Brain microvascular endothelial cell (primary cell): Measurements from ENCODE around the gene BAG3.

Experiments
- DNase-seq: peaks from one replicate; pipeline ENCODE4 v3.0.0-alpha.2; 2020
- H3K27ac ChIP-seq: fragments of 250-450 bp; sonication (Bioruptor Pico); 2 replicates; pipeline ENCODE4 v1.5.1; 2020; ENCODE audit warnings: mild to moderate bottlenecking, moderate library complexity
- H3K27me3 ChIP-seq: fragments of 250-450 bp; sonication (Bioruptor Pico); replicated peaks from 2 replicates; pipeline ENCODE4 v1.5.1; 2020; ENCODE audit warnings: mild to moderate bottlenecking
- H3K36me3 ChIP-seq: fragments of 250-450 bp; sonication (Bioruptor Pico); replicated peaks from 2 replicates; pipeline ENCODE4 v1.5.1; 2020; ENCODE audit warnings: mild to moderate bottlenecking
- H3K4me3 ChIP-seq: 2 replicates; pipeline ENCODE4 v1.5.1; 2011; ENCODE audit warnings: low read depth, mild to moderate bottlenecking, control low read depth, low read length, moderate library complexity
- in situ Hi-C: cut with HindIII; loops from 2 replicates; pipeline ENCODE4 v1.10.0; 2017; ENCODE audit warnings: low sequenced_read_pairs, low pct_ligation_motif_present
- TF ChIP-seq, protein P1 (sequence below): IDR thresholded peaks from 2 replicates; pipeline ENCODE4 v1.5.1; 2011; ENCODE audit warnings: low read depth, mild to moderate bottlenecking, moderate library complexity, low read length, control low read depth, inconsistent platforms; ENCODE audit errors: missing control alignments

BAG3 gene

DNA sequence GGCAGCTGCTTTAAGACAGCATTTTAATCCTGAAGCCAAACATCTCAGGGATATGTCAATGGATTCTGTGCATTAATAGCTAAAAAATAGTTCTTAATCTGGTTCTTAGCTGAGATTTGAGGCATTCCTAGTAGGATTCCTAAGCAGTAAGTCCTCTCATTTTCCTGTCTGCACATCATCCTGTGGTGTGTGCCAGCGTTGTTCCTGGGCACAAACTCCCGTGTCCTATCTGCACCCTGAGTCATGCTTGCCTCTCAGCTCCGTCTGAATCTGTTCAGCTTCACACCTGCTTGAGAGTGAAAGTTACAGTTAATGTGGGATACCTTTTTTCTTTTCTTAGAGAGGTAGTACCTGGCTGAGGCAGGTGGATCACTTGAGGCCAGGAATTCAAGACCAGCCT, 19.5 kb downstream of the BAG3 start:
- H3K27me3 ChIP-seq, result no peaks in the 10 kb centered on the region
- in situ Hi-C loops, result no loop called here
- H3K4me3 ChIP-seq, result no peak overlapping the region
- no peak for DNase-seq
- no peak overlapping the region for H3K27ac ChIP-seq
- peaks cover 58% of the 10 kb centered on the region for H3K36me3 ChIP-seq
- TF ChIP-seq, protein P1, sequence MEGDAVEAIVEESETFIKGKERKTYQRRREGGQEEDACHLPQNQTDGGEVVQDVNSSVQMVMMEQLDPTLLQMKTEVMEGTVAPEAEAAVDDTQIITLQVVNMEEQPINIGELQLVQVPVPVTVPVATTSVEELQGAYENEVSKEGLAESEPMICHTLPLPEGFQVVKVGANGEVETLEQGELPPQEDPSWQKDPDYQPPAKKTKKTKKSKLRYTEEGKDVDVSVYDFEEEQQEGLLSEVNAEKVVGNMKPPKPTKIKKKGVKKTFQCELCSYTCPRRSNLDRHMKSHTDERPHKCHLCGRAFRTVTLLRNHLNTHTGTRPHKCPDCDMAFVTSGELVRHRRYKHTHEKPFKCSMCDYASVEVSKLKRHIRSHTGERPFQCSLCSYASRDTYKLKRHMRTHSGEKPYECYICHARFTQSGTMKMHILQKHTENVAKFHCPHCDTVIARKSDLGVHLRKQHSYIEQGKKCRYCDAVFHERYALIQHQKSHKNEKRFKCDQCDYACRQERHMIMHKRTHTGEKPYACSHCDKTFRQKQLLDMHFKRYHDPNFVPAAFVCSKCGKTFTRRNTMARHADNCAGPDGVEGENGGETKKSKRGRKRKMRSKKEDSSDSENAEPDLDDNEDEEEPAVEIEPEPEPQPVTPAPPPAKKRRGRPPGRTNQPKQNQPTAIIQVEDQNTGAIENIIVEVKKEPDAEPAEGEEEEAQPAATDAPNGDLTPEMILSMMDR, result no peak

DNA sequence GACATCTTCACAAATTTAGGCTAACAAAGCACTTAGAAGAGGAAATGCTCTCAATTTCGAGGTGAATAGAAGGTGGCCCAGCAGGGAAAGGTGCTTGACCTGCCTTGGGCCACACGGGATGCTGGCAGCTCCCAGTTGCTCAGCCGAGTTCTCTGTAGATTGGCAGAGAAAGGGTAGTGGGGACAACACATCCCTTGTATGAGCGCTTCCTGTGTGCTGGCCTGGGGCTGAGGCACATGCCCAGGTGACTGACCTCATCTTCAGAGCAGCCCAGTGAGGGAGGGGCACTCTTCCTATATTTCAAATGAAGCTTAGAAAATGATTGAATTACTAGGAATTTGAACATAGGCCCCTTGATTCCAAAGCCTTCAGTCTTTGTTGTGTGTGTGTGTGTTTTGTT, 20.2 kb downstream of the BAG3 start:
- in situ Hi-C loops, result no loop called here
- Histone ChIP-seq H3K4me3 (no peak overlapping the region), H3K27me3 (no peaks in the 10 kb centered on the region), H3K36me3 (peaks cover 63% of the 10 kb centered on the region), H3K27ac (no peak overlapping the region)
- no peak for DNase-seq
- TF ChIP-seq, protein P1, result no peak

DNA sequence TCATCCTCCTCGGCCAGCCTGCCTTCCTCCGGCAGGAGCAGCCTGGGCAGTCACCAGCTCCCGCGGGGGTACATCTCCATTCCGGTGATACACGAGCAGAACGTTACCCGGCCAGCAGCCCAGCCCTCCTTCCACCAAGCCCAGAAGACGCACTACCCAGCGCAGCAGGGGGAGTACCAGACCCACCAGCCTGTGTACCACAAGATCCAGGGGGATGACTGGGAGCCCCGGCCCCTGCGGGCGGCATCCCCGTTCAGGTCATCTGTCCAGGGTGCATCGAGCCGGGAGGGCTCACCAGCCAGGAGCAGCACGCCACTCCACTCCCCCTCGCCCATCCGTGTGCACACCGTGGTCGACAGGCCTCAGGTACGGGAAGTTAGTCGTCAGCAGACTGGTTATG, 21.1 kb downstream of the BAG3 start:
- DNase-seq, result no peak
- Histone ChIP-seq H3K27ac (no peak overlapping the region), H3K4me3 (no peak overlapping the region), H3K36me3 (peaks cover 72% of the 10 kb centered on the region), H3K27me3 (no peaks in the 10 kb centered on the region)
- TF ChIP-seq, protein P1, result no peak
- in situ Hi-C loops, result no loop called here

DNA sequence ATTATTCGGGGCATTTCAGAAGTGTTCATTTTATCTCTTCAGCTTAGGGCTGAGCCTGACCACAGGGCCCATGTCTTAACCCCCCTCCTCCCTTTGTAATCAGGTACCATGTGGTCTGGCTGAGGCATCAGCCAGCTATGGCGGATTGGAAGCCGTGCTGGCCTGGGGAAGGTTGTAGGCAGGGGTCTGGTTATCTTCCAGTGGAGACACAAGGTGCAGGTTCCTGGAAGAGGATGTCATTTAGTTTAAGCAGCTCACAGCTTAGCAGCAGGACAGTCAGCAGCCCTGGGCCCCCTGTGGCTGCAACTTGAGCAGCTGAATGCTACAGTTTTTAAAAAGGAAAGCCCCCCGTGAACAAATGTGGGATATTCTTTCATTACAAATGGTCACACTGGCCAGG, 22.1 kb downstream of the BAG3 start:
- Histone ChIP-seq H3K4me3 (no peak overlapping the region), H3K27ac (no peak overlapping the region), H3K36me3 (peaks cover 80% of the 10 kb centered on the region), H3K27me3 (no peaks in the 10 kb centered on the region)
- TF ChIP-seq, protein P1, result no peak
- in situ Hi-C loops, result no loop called here
- DNase-seq, result no peak

DNA sequence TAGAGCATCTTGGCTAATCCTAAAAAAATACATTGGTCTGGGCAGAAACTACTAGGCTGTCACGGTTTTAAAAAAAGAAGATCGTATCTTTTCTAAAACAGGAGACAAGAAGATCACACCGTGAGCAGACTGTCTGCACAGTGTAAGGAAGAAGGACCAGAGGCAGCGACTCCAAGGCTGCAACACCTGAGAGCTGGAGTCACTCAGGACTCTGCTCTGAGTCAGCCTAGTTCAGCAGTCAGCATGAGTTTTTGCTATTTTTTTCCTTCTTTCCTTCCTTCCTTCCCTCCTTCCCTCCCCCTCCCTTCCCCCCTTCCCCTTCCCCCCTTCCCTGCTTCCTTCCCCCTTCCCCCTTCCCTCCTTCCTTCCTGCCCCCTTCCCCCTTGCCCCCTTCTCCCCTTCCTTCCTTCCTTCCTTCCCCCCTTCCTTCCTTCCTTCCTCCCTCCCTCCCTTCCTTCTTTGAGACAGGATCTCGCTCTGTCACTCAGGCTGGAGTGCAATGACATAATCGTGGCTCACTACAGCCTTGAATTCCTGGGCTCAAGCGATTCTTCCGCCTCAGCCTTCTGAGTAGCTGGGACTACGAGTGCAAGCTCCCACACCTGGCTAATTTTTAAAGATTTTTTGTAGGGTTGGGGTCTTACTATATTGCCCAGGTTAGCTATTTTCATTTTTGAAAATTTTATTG, 24.4 kb downstream of the BAG3 start:
- Histone ChIP-seq H3K27ac (no peak overlapping the region), H3K27me3 (no peaks in the 10 kb centered on the region), H3K4me3 (no peak overlapping the region), H3K36me3 (peaks cover 70% of the 10 kb centered on the region)
- TF ChIP-seq, protein P1, result no peak
- DNase-seq, result no peak
- in situ Hi-C loops, result no loop called here

DNA sequence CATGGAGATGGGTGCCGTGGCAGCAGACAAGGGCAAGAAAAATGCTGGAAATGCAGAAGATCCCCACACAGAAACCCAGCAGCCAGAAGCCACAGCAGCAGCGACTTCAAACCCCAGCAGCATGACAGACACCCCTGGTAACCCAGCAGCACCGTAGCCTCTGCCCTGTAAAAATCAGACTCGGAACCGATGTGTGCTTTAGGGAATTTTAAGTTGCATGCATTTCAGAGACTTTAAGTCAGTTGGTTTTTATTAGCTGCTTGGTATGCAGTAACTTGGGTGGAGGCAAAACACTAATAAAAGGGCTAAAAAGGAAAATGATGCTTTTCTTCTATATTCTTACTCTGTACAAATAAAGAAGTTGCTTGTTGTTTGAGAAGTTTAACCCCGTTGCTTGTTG, 25.9 kb downstream of the BAG3 start:
- Histone ChIP-seq H3K36me3 (peaks cover 55% of the 10 kb centered on the region), H3K27ac (no peak overlapping the region), H3K27me3 (no peaks in the 10 kb centered on the region), H3K4me3 (no peak overlapping the region)
- TF ChIP-seq, protein P1, result no peak
- in situ Hi-C loops, result no loop called here
- no peak for DNase-seq
